Peyer's patch (tissue), 4 donors: ENCODE results near the gene NUFIP2.

ENCODE experiments used
- CTCF ChIP-seq, 6 experiments: fragments of 450-650 bp in 4 of 6; fragments of 200-600 bp in 2 of 6; sonication (generic) in 1 of 6; IDR thresholded peaks; one replicate each; pipeline ENCODE4 v1.5.1; 2017 to 2019; ENCODE audit warnings: antibody characterized with exemption in 6 of 6, mild to moderate bottlenecking in 3 of 6, moderate library complexity in 1 of 6
- POLR2A ChIP-seq, 2 donors: fragments of 450-650 bp; IDR thresholded peaks; one replicate each; pipeline ENCODE4 v1.5.1; 2017; ENCODE audit warnings: antibody characterized with exemption in 2 of 2, mild to moderate bottlenecking in 2 of 2, moderate library complexity in 2 of 2

GRCh38 chr17:29278692-29279091 lies 15.3 kb downstream of the NUFIP2 start:
- no peak for TF ChIP-seq POLR2A (IDR thresholded peaks at IDR 0.05)
- TF ChIP-seq CTCF (IDR thresholded peaks at IDR 0.05): no peak
